ENCODE measurements around the gene KCNG4. TPM values are rescaled to one million over a fixed set of nuclear protein-coding genes. Genes with fewer than 3 reads are reported as not detected.

Gene KCNG4
- total RNA-seq, 2 experiments from 2014 or later = not detected

- no peak overlapping the region for H3K4me3 ChIP-seq (ENCODE audit: low read length)
- H3K27me3 ChIP-seq (ENCODE audit: control insufficient read depth in 1 of 2, insufficient read depth in 2 of 2, low read length in 2 of 2) = peaks cover 0 to 2% of the 10 kb centered on the region in 2 experiments
- DNase-seq (no peak), ATAC-seq (ENCODE audit: poor library complexity) (no peak)
- no peaks in the 10 kb centered on the region for H3K36me3 ChIP-seq (ENCODE audit: insufficient read depth, low read length)
- intact Hi-C loops (cut with DNase I, micrococcal nuclease) = no loop called here
- ChIA-PET CTCF (no interaction called here), POLR2A (no interaction called here)
- no peak overlapping the region for H3K4me3 Mint-ChIP-seq
- TF ChIP-seq, protein P1, sequence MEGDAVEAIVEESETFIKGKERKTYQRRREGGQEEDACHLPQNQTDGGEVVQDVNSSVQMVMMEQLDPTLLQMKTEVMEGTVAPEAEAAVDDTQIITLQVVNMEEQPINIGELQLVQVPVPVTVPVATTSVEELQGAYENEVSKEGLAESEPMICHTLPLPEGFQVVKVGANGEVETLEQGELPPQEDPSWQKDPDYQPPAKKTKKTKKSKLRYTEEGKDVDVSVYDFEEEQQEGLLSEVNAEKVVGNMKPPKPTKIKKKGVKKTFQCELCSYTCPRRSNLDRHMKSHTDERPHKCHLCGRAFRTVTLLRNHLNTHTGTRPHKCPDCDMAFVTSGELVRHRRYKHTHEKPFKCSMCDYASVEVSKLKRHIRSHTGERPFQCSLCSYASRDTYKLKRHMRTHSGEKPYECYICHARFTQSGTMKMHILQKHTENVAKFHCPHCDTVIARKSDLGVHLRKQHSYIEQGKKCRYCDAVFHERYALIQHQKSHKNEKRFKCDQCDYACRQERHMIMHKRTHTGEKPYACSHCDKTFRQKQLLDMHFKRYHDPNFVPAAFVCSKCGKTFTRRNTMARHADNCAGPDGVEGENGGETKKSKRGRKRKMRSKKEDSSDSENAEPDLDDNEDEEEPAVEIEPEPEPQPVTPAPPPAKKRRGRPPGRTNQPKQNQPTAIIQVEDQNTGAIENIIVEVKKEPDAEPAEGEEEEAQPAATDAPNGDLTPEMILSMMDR (IDR thresholded peaks at IDR 0.05) = no peak
- no peaks in the 10 kb centered on the region for H3K4me1 Mint-ChIP-seq (ENCODE audit: low read depth)
- H3K27ac Mint-ChIP-seq = no peak overlapping the region
- H3K4me1 ChIP-seq (ENCODE audit: insufficient read depth, low read length) = no peaks in the 10 kb centered on the region
- no peaks in the 10 kb centered on the region for H3K36me3 Mint-ChIP-seq (ENCODE audit: low read depth)
- H3K27me3 Mint-ChIP-seq = no peaks in the 10 kb centered on the region
- no peaks in the 10 kb centered on the region for H3K9me3 ChIP-seq (ENCODE audit: control insufficient read depth in 1 of 2, insufficient read depth in 1 of 2, low read length in 2 of 2)
- H3K27ac ChIP-seq (ENCODE audit: low read depth in 1 of 2, low read length in 2 of 2) = no peak overlapping the region
- H3K9me3 Mint-ChIP-seq = no peaks in the 10 kb centered on the region
These were observed 24.3 kb downstream of the KCNG4 start for GRCh38 chr16:84215531-84215930.

GRCh38 chr16:84214451-84215066 is 25.3 kb downstream of the KCNG4 start:
- no peaks in the 10 kb centered on the region for H3K27me3 Mint-ChIP-seq
- TF ChIP-seq, protein P1 (IDR thresholded peaks at IDR 0.05) = no peak
- Histone ChIP-seq H3K36me3 (ENCODE audit: insufficient read depth, low read length) (no peaks in the 10 kb centered on the region), H3K4me1 (ENCODE audit: insufficient read depth, low read length) (no peaks in the 10 kb centered on the region), H3K27me3 (ENCODE audit: control insufficient read depth in 1 of 2, insufficient read depth in 2 of 2, low read length in 2 of 2) (peaks cover 0 to 2% of the 10 kb centered on the region in 2 experiments), H3K27ac (ENCODE audit: low read depth in 1 of 2, low read length in 2 of 2) (no peak overlapping the region), H3K9me3 (ENCODE audit: control insufficient read depth in 1 of 2, insufficient read depth in 1 of 2, low read length in 2 of 2) (no peaks in the 10 kb centered on the region), H3K4me3 (ENCODE audit: low read length) (no peak overlapping the region)
- ChIA-PET CTCF (no interaction called here), POLR2A (no interaction called here)
- intact Hi-C loops (cut with DNase I, micrococcal nuclease) = no loop called here
- no peaks in the 10 kb centered on the region for H3K4me1 Mint-ChIP-seq (ENCODE audit: low read depth)
- DNase-seq = no peak
- H3K4me3 Mint-ChIP-seq = no peak overlapping the region
- H3K9me3 Mint-ChIP-seq = no peaks in the 10 kb centered on the region
- H3K27ac Mint-ChIP-seq = no peak overlapping the region
- no peak for ATAC-seq (ENCODE audit: poor library complexity)
- no peaks in the 10 kb centered on the region for H3K36me3 Mint-ChIP-seq (ENCODE audit: low read depth)

GRCh38 chr16:84212631-84213030 is 27.2 kb downstream of the KCNG4 start:
- Mint-ChIP-seq H3K27me3 (no peaks in the 10 kb centered on the region), H3K4me1 (ENCODE audit: low read depth) (no peaks in the 10 kb centered on the region), H3K9me3 (no peaks in the 10 kb centered on the region), H3K36me3 (ENCODE audit: low read depth) (no peaks in the 10 kb centered on the region), H3K4me3 (no peak overlapping the region), H3K27ac (no peak overlapping the region)
- ATAC-seq (ENCODE audit: poor library complexity) (no peak), DNase-seq (no peak)
- Histone ChIP-seq H3K36me3 (ENCODE audit: insufficient read depth, low read length) (no peaks in the 10 kb centered on the region), H3K4me1 (ENCODE audit: insufficient read depth, low read length) (no peaks in the 10 kb centered on the region), H3K9me3 (ENCODE audit: control insufficient read depth in 1 of 2, insufficient read depth in 1 of 2, low read length in 2 of 2) (no peaks in the 10 kb centered on the region), H3K4me3 (ENCODE audit: low read length) (no peak overlapping the region), H3K27ac (ENCODE audit: low read depth in 1 of 2, low read length in 2 of 2) (no peak overlapping the region), H3K27me3 (ENCODE audit: control insufficient read depth in 1 of 2, insufficient read depth in 2 of 2, low read length in 2 of 2) (peaks cover 0 to 2% of the 10 kb centered on the region in 2 experiments)
- intact Hi-C loops (cut with DNase I, micrococcal nuclease) = no loop called here
- TF ChIP-seq, protein P1 (IDR thresholded peaks at IDR 0.05) = no peak
- CTCF ChIA-PET = no interaction called here
- POLR2A ChIA-PET = no interaction called here
